ENCODE measurements around the gene SH3BP2.

DNA sequence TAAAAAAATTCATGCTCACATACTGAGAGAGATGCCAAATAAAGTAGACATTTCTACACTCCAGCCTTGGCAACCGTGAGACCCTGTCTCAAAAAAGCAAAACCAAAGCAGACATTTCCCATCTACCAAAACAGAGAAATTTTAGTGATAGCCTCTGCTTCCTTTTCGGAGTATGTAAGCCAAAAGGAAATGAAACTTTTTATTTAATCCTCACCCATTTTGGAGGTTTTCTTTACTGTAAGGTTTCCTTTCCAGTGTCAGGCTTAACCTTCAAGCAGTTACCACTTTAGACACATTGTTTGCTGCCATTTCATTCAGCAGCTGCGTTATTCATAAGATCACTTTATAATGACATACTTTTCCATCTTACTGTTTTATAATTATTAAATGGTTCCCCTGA, 66.6 kb downstream of the SH3BP2 start:
- TF ChIP-seq TCF4 (CRISPR knock-in tag; IDR thresholded peaks at IDR 0.05; ENCODE audit: borderline replicate concordance) (no peak), GLIS3 (CRISPR knock-in tag; IDR thresholded peaks at IDR 0.05) (no peak), ISL1 (CRISPR knock-in tag; IDR thresholded peaks at IDR 0.05) (no peak), ZNF565 (CRISPR knock-in tag; conservative IDR thresholded peaks at IDR 0.05; ENCODE audit: low read depth) (no peak), CSRNP3 (CRISPR knock-in tag; IDR thresholded peaks at IDR 0.05) (no peak), RARB (CRISPR knock-in tag; IDR thresholded peaks at IDR 0.05) (no peak), CSDC2 (CRISPR knock-in tag; IDR thresholded peaks at IDR 0.05) (no peak), TOX (CRISPR knock-in tag; IDR thresholded peaks at IDR 0.05; ENCODE audit: borderline replicate concordance) (no peak), ZFP30 (CRISPR knock-in tag; IDR thresholded peaks at IDR 0.05) (no peak), ESRRG (CRISPR knock-in tag; IDR thresholded peaks at IDR 0.05) (no peak)
- TF ChIP-seq, protein P1, sequence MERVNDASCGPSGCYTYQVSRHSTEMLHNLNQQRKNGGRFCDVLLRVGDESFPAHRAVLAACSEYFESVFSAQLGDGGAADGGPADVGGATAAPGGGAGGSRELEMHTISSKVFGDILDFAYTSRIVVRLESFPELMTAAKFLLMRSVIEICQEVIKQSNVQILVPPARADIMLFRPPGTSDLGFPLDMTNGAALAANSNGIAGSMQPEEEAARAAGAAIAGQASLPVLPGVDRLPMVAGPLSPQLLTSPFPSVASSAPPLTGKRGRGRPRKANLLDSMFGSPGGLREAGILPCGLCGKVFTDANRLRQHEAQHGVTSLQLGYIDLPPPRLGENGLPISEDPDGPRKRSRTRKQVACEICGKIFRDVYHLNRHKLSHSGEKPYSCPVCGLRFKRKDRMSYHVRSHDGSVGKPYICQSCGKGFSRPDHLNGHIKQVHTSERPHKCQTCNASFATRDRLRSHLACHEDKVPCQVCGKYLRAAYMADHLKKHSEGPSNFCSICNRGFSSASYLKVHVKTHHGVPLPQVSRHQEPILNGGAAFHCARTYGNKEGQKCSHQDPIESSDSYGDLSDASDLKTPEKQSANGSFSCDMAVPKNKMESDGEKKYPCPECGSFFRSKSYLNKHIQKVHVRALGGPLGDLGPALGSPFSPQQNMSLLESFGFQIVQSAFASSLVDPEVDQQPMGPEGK (CRISPR knock-in tag; IDR thresholded peaks at IDR 0.05; ENCODE audit: borderline replicate concordance), result no peak
- TF ChIP-seq, protein P2, sequence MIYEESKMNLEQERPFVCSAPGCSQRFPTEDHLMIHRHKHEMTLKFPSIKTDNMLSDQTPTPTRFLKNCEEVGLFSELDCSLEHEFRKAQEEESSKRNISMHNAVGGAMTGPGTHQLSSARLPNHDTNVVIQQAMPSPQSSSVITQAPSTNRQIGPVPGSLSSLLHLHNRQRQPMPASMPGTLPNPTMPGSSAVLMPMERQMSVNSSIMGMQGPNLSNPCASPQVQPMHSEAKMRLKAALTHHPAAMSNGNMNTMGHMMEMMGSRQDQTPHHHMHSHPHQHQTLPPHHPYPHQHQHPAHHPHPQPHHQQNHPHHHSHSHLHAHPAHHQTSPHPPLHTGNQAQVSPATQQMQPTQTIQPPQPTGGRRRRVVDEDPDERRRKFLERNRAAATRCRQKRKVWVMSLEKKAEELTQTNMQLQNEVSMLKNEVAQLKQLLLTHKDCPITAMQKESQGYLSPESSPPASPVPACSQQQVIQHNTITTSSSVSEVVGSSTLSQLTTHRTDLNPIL (CRISPR knock-in tag; IDR thresholded peaks at IDR 0.05; ENCODE audit: low read depth), result no peak
- TF ChIP-seq, protein P3, sequence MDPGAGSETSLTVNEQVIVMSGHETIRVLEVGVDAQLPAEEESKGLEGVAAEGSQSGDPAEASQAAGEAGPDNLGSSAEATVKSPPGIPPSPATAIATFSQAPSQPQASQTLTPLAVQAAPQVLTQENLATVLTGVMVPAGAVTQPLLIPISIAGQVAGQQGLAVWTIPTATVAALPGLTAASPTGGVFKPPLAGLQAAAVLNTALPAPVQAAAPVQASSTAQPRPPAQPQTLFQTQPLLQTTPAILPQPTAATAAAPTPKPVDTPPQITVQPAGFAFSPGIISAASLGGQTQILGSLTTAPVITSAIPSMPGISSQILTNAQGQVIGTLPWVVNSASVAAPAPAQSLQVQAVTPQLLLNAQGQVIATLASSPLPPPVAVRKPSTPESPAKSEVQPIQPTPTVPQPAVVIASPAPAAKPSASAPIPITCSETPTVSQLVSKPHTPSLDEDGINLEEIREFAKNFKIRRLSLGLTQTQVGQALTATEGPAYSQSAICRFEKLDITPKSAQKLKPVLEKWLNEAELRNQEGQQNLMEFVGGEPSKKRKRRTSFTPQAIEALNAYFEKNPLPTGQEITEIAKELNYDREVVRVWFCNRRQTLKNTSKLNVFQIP (CRISPR knock-in tag; IDR thresholded peaks at IDR 0.05; ENCODE audit: borderline replicate concordance, low read depth), result no peak

Measured in SK-N-SH treated with all-trans-retinoic acid at 6 μM for 48 hours (cell line).